Activated CD4-positive, alpha-beta memory T cell treated with anti-CD3 and anti-CD28 coated beads, Interleukin-2, amount 10 ng/mL, durations not matched to agents 7 days and 5 days (primary cell): ENCODE data around the gene TSHR. TPM values are rescaled to one million over a fixed set of nuclear protein-coding genes. Genes with fewer than 3 reads are reported as not detected.

Experiments used
- CTCF ChIA-PET: fragments of 350-600 bp; sonication (Branson Sonifier 250); formaldehyde crosslinking; loops from one replicate; lab custom pipeline; 2021; ENCODE audit warnings: antibody characterized with exemption, inconsistent platforms; lab: Charles Lee
- POLR2A ChIA-PET: fragments of 350-600 bp; sonication (Branson Sonifier 250); formaldehyde crosslinking; loops from one replicate; lab custom pipeline; 2021; ENCODE audit warnings: antibody characterized with exemption; lab: Charles Lee
- DNase-seq: peaks from one replicate; pipeline ENCODE4 v3.0.0-alpha.2; 2020
- H3K27ac Mint-ChIP-seq: one replicate; pipeline ENCODE4 v1.8.0; 2021; ENCODE audit warnings: mild to moderate bottlenecking, mixed read lengths
- H3K27me3 Mint-ChIP-seq: one replicate; pipeline ENCODE4 v1.8.0; 2021; ENCODE audit warnings: mixed read lengths
- H3K36me3 Mint-ChIP-seq: one replicate; pipeline ENCODE4 v1.8.0; 2021; ENCODE audit warnings: low read depth, mixed read lengths
- H3K4me1 Mint-ChIP-seq: one replicate; pipeline ENCODE4 v1.8.0; 2021; ENCODE audit warnings: mixed read lengths
- H3K4me3 Mint-ChIP-seq: one replicate; pipeline ENCODE4 v1.8.0; 2021; ENCODE audit warnings: mild to moderate bottlenecking, mixed read lengths
- H3K9me3 Mint-ChIP-seq: one replicate; pipeline ENCODE4 v1.8.0; 2021; ENCODE audit warnings: mixed read lengths
- total RNA-seq, 2 experiments: library from RNA; stranded (reverse); gene quantifications; one replicate each; pipeline ENCODE4 v1.2.3, GENCODE V29; 2021

The TSHR gene
- total RNA-seq, 2 experiments from 2014 or later: 0.70 to 1.6 TPM

GRCh38 chr14:81177225-81177624, 221.8 kb downstream of the TSHR start:
- Mint-ChIP-seq H3K27me3 (no peaks in the 10 kb centered on the region), H3K27ac (peak overlapping the region; percentile 22)
- CTCF ChIA-PET: no interaction called here

GRCh38 chr14:81178063-81178462, 222.6 kb downstream of the TSHR start:
- H3K4me1 Mint-ChIP-seq: peaks cover 29% of the 10 kb centered on the region
- ChIA-PET POLR2A (interaction anchor here (1.8 to 2.8 kb wide), 2 partner anchors 41 to 43 kb away, joined by 6 to 7 read pairs; partner anchors contain the start of gene GTF2A1), CTCF (interaction anchor here (1.1 kb wide), 1 partner anchor 15 kb away, joined by 3 read pairs; no protein-coding TSS in a partner anchor)
- no peak for DNase-seq
- H3K4me3 Mint-ChIP-seq: no peak overlapping the region
- H3K27ac Mint-ChIP-seq: peak overlapping the region; percentile 13
- no peaks in the 10 kb centered on the region for H3K9me3 Mint-ChIP-seq
- no peaks in the 10 kb centered on the region for H3K27me3 Mint-ChIP-seq
- peaks cover 40% of the 10 kb centered on the region for H3K36me3 Mint-ChIP-seq

More at GRCh38 chr14:81177225-81177624, 221.8 kb downstream of the TSHR start:
- H3K36me3 Mint-ChIP-seq: peaks cover 32% of the 10 kb centered on the region
- peak overlapping the region; percentile 16 for H3K4me3 Mint-ChIP-seq
- no peaks in the 10 kb centered on the region for H3K9me3 Mint-ChIP-seq
- DNase-seq: no peak
- POLR2A ChIA-PET: interaction anchor here (0.7 to 2.8 kb wide), 5 partner anchors 42 to 393 kb away, joined by 3 to 9 read pairs (median 6); partner anchors contain the start of gene GTF2A1
- H3K4me1 Mint-ChIP-seq: peaks cover 30% of the 10 kb centered on the region

DNA sequence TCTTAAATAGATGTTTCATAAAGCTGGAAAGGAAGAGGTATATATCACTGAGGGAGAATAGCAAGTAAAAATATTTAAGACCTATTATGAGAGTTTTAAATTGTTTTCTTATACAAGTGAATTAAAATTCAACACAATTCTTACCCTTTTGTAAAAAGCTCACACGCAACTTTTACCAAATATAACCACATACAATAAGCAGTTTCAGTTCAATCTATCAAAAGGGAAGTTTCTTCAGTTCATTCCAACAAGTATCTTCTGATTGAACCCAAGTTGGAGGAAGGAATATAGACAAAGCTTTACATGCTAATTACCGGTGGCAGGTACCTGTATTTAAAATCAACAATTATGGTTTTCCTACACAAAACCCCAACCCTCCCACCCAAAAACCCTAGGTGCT, 224.2 kb downstream of the TSHR start:
- Mint-ChIP-seq H3K27ac (no peak overlapping the region), H3K27me3 (no peaks in the 10 kb centered on the region), H3K4me1 (peaks cover 39% of the 10 kb centered on the region), H3K36me3 (peaks cover 45% of the 10 kb centered on the region), H3K4me3 (no peak overlapping the region), H3K9me3 (no peaks in the 10 kb centered on the region)
- POLR2A ChIA-PET: interaction anchor here (0.7 kb wide), 1 partner anchor 8 kb away, joined by 3 read pairs; no protein-coding TSS in a partner anchor
- no peak for DNase-seq
- CTCF ChIA-PET: interaction anchor here (1.3 to 1.5 kb wide), 3 partner anchors 8 to 285 kb away, joined by 3 to 6 read pairs (median 4); no protein-coding TSS in a partner anchor

DNA sequence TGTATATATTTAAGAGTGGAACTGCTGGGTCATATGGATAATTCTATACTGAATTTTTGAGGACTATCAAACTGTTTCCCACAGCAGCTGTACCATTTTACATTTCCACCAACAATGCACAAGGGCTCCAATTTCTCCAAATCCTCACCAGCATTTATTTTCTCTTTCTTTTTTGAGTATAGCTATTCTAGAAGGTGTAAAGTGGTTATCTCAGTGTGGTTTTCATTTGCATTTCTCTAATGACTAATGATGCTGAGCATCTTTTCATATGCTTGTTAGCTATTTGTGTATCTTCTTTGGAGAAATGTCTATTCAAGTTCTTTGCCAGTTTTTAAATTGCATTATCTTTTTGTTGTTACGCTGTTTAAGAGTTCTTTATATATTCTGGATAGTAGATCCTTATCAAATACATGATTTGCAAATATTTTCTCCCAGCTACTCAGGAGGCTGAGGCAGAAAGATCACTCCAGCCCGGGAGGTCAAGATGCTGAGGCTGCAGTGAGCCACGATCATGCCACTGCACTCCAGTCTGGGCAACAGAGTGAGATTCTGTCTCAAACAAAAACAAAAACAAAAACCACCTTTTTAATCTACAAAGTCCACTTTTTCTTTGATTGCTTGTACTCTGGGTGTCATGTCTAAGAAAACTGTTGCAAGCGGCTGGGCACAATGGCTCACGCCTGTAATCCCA, 232.6 kb downstream of the TSHR start:
- H3K4me1 Mint-ChIP-seq: peaks cover 54% of the 10 kb centered on the region

GRCh38 chr14:81192594-81192993, 237.2 kb downstream of the TSHR start:
- peak overlapping the region; percentile 33 for H3K4me3 Mint-ChIP-seq
- H3K36me3 Mint-ChIP-seq: peaks cover 66% of the 10 kb centered on the region
- ChIA-PET POLR2A (interaction anchor here (0.6 to 1.4 kb wide), 4 partner anchors 22 to 233 kb away, joined by 3 to 6 read pairs (median 4); no protein-coding TSS in a partner anchor), CTCF (interaction anchor here (0.7 to 1.3 kb wide), 3 partner anchors 17 to 29 kb away, joined by 3 to 5 read pairs (median 3); partner anchors contain the start of gene GTF2A1)
- peak overlapping the region; percentile 75 for H3K27ac Mint-ChIP-seq
- no peaks in the 10 kb centered on the region for H3K9me3 Mint-ChIP-seq
- peaks cover 53% of the 10 kb centered on the region for H3K4me1 Mint-ChIP-seq
- no peaks in the 10 kb centered on the region for H3K27me3 Mint-ChIP-seq
- peak; percentile 24 for DNase-seq

More for the DNA sequence above, 232.6 kb downstream of the TSHR start:
- Mint-ChIP-seq H3K27me3 (no peaks in the 10 kb centered on the region), H3K36me3 (peaks cover 58% of the 10 kb centered on the region), H3K4me3 (no peak overlapping the region), H3K27ac (peak overlapping the region; percentile 35), H3K9me3 (no peaks in the 10 kb centered on the region)
- ChIA-PET CTCF (interaction anchor here (0.8 to 1.7 kb wide), 4 partner anchors 17 to 277 kb away, joined by 3 to 5 read pairs (median 4); no protein-coding TSS in a partner anchor), POLR2A (interaction anchor here (2.0 to 3.3 kb wide), 2 partner anchors 17 to 31 kb away, joined by 6 to 20 read pairs; no protein-coding TSS in a partner anchor)
- DNase-seq: no peak

GRCh38 chr14:81193924-81194633, 238.7 kb downstream of the TSHR start:
- POLR2A ChIA-PET: interaction anchor here (0.7 to 1.9 kb wide), 5 partner anchors 8 to 27 kb away, joined by 3 to 5 read pairs (median 3); partner anchors contain the start of gene GTF2A1
- Mint-ChIP-seq H3K27me3 (no peaks in the 10 kb centered on the region), H3K4me3 (no peak overlapping the region), H3K36me3 (peaks cover 60% of the 10 kb centered on the region), H3K9me3 (no peaks in the 10 kb centered on the region), H3K27ac (peak overlapping the region; percentile 52), H3K4me1 (peaks cover 44% of the 10 kb centered on the region)
- CTCF ChIA-PET: no interaction called here
- DNase-seq: peak; percentile 38

Other genes starting within 250 kb of the TSHR start
- 10 to 100 TPM; 24.7 to 26.0 TPM for gene CEP128, start 13.9 kb upstream of the TSHR start, total RNA-seq